HG02642 (cell line): Measurements from ENCODE around the gene MFAP4.
"Not testable (repeated sequence)": the region's sequence is repeated elsewhere in the genome, so short reads cannot be mapped to it uniquely, and the experiment has no call there.

Experiments used
- ATAC-seq: cut with Tn5 transposase; IDR thresholded peaks from one replicate; pipeline ENCODE4 v1.9.1; 2021; ENCODE audit warnings: mild to moderate bottlenecking; ENCODE audit not compliant: unreplicated experiment, poor library complexity

Gene MFAP4

GRCh38 chr17:19359151-19359550 lies 27.8 kb downstream of the MFAP4 start:
- ATAC-seq = no peak

DNA sequence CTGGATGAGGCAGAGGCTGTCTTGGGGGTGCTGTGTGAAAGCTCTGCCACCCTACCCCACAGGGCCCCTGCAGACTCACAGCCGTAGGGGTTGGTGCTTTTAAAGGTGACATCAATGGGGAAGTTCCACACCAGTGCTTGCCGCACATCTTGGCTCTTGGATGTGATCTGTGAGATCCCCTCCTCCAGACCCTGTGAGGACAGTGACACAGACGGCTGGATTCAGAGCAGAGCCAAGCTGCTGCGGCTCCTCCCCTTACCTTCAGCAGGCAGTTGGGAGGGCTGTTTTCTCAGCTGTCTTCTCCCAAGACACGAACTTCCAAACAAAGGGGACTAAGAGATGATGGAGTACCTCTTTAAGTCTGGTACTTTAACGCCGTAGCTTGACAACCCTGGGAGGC lies 29.2 kb downstream of the MFAP4 start:
- ATAC-seq = no peak

DNA sequence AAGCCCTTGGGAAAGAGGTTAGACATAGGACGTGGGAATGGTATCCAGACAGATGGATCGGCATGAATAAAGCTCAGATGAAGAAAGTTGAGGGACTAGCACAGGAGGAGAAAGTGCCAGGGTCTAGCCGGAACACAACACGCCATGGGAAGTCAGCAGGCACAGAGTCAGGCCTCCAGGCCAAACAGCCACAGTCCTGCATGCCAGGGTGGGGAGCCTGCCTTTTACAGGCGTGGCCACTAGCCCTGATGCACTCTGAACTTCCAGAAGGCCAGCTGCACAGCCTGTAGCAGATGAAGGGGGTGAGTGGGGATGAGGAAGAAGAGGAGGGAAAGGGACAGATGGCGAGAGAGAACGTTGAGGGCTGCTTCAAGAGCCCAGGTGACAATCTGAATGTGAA lies 29.6 kb downstream of the MFAP4 start:
- ATAC-seq = no peak

- no peak for ATAC-seq
These were observed 32.2 kb downstream of the MFAP4 start for GRCh38 chr17:19354748-19355147.

DNA sequence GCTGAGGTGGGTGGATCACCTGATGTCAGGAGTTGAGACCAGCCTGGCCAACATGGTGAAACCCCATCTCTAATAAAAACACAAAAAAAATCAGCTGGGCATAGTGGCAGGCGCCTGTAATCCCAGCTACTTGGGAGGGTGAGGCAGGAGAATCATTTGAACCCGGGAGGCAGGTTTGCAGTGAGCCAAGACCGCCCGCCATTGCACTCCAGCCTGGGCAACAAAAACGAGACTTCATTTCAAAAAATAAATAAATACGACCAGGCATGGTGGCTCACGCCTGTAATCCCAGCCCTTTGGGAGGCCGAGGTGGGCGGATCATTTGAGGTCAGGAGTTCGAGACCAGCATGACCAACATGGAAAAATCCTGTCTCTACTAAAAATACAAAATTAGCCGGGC lies 33.6 kb downstream of the MFAP4 start:
- ATAC-seq = not testable (repeated sequence)

DNA sequence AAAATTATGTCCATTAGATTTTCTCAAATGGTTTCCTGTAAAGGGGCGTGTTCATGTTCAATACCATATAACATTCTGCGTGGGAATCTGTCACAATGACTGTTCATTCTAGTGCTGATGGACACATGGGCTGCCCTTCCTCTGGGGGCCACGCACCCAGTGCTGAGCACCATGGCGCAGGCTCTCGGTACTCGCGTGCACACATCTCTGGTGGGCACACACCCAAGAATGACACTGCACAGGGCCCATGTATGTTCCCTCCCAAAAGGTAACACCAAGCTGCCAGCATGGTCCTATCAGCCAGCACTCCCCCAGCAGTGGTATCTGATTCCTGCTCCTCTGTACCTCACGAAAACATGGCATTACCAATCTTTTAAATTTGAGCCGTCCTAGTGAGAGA lies 38.2 kb downstream of the MFAP4 start:
- ATAC-seq = no peak

DNA sequence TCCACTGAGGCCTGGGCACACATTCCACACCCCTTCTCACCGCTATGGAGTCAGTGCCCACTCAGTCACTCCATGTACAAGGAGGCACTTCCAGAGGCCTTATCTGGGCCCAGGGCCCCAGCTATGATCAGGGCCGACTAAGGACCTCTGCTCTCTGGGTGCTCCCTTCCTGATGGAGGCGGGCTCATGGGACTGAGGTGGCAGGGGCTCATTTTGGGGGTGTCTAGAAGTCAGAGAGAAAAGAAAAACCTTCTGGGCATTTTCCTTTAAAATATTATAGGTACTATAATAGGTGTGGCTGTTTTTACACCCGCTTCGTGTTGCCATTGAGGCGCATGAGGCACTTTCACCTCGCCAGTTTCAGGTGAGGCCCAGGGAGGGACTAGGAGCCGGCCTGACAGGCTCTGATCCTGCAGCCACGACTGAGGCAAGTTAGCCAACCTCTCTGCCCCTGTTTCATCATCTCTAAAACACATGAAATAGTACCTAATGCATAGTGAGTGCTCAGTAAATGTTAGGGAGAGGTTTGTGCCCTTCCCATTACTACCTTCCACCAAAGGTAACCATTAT lies 38.8 kb downstream of the MFAP4 start:
- ATAC-seq = no peak

DNA sequence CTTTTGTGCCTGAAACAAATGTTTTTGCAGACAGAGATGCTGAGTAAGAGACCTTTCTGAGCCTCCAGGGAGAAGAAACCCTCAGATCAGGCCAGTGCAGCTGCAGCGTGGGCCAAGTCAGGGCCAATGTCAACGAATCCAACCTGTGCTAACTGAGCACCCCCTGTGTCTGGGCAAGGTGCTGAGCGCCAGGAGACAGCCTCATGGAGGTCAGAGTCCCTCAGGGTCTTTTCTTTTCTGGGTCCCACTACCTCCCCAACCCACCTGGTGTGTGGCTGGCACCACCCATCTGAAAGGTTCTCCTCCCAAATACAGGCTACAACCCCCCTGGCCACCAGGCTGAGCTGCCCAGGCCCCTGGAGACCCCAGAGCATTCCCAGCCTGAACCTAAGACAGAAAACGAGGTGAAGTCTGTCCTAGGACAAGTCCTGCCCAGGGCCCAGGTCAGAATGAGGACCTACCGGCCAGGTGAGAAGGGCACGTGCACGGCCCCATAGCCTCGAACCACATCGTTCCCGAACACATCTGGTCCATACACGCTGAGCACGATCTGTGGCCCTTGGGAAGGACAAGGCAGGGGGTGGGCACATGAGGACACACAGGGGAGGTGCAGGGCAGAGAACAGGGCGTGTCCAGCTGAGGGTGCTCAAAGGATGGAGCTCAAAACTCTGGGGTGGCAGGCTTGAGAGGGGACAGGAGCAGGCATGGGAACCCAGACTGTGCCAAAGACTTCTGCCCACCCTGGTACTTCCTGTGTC lies 39.5 kb downstream of the MFAP4 start:
- ATAC-seq = no peak

GRCh38 chr17:19346351-19347255 lies 40.4 kb downstream of the MFAP4 start:
- no peak for ATAC-seq

DNA sequence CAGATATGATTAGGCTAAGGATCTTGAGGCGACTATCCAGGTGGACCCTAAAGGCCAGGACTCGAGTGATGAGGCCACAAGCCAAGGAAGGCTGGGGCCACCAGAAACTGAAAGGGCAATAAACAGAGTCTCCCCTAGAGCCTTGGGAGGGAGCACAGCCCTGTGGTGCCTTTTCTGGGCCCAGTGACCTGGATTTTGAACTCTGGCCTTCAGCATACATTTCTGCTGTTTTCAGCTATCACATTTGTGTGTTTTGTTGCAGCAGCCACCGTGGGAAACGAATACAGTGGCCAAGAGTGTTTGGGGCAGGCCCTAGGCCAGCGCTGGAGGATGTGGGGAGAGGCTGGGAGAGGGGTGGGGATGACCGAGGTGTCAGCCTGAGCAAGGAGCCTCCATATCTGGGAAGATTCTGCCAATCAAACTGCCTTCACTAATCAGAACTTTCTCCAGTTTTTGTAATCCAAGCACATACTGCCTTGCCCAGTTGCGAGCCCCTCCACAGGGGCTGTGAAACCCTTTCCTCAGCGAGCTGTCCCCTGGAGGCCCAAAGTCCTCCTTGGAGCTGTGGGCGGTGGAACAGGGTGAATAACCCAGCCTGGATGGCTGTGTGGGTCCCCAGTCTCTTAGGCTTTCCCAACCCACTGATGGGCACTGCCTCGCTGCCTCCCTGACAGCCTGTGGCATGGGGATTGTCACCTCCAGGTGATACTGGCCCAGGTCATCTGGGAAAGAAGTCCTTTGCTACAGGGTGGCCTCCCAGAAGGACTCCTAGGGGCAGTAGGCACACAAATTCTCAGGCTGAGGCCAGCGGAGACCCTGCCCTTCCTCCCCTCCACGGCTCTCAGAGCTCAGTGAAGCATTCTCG lies 41.3 kb downstream of the MFAP4 start:
- no peak for ATAC-seq

GRCh38 chr17:19345067-19345460 lies 41.9 kb downstream of the MFAP4 start:
- no peak for ATAC-seq

DNA sequence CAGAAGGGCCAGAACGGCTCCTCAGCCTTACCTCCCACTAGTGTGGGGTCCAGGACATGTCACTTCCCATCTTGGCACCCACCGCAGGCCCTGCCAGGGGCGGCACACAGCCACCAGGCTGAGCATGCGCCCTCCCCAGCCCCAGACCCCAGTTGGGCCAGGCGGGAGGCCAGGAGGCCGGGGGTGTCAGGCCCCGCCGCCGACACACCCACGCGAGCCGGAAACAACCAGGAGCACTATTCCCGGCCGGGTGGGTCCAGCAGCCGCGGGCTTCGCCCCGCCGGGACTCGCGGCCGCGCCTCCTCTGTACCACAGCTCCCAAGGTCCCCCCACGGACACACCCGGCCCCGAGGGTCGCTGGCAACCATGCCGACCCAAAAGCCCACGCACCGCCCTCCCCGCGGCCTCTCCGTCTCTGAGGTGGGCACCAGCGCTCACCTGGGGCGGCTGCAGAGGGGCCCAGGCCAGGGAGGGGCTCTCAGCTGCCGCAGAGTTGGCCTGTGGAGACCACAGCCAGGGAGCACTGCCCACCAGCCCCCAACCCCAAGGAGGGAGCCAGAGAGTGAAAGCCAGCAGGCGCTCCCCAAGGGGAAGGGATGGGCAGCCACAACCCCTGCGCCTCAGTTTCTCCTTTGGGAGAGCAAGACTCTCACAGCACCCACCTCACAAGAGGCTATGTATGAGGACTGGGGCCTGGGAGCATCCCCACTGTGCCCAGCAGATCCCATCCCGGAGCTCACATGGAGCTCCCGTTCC lies 42.5 kb downstream of the MFAP4 start:
- ATAC-seq = no peak

DNA sequence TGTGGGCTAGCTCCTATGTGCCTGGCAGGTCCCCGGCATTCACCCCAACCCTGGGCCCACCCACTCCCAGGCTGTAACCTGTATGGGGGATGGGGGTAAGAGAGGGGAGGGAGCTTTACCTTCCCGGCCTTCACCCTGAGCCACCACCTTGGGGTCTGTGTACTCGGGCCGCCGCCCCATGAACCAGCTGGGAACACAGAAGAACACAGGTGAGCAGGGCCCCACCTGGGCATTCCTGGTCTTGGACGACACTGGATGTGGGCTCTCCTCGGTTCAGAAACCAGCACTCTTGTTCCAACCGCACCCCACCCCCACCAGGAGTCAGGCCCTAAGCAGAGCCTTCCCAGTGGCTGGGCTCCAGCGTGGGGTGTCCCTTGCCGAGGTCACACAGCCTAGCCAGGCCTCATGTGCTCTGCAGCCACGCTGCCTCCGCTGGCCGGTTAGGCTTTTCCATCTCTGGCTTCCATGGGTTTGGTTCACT lies 43.3 kb downstream of the MFAP4 start:
- no peak for ATAC-seq

GRCh38 chr17:19343256-19343630 lies 43.7 kb downstream of the MFAP4 start:
- ATAC-seq = no peak

GRCh38 chr17:19342611-19343255 lies 44.3 kb downstream of the MFAP4 start:
- ATAC-seq = no peak

DNA sequence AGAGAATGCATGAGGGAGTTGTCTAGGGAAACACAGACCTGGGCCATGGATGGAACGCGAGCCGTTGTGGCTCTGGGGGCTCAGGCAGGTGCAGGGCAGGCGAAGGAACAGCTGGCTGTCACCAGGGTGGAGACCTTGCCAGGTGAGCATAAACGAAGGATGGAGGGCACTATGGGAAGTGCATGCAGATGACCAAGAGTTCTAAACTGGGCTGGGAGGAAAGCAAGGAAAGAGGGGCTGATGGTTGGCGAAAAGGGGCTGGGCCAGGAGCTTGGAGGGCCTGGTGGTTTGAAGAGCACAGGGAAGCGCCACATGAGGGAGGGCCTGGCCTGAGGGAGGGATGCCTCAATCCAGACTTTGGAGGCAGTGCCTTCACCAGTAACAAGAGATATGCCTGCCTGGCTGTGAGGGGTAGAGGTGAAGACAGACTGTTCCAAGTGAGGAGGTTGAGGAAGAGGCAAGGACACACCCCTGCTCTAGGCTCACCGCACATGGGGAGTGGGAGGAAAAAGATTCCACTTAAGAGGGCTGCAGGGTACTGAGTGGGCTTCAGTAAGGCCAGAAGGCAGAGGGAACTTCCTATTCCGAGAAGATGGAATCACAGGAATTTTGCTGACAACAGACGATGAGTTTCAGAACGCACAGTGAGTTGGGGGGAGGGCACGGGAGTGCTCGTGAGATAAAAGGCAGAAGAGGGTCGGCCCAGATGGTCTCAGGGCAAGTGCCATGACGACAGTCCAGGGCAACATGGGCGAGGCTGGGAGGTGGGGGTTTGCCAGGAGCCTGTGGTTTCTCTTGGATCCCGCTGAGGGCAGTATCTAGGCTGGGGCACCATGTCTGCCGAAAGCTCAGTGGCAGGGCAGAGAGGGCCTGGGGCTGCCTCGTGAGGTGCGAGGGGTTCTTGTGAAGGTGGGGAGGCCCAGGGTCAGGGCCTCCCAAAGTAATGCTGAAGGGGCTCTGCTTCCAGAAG lies 45.1 kb downstream of the MFAP4 start:
- ATAC-seq = no peak

- no peak for ATAC-seq
These were observed 45.8 kb downstream of the MFAP4 start for GRCh38 chr17:19341211-19341631.

- ATAC-seq = no peak
These were observed 47.6 kb downstream of the MFAP4 start for GRCh38 chr17:19339341-19339815.
